Ovary (tissue), 9 donors: ENCODE results near the gene TMEM9. TPM values are rescaled to one million over a fixed set of nuclear protein-coding genes. Genes with fewer than 3 reads are reported as not detected.
A peak's percentile ranks its signal among the peaks of the same experiment; 100 is the strongest.

Experiments used
- DNase-seq, 5 donors: peaks; one replicate each; pipeline ENCODE4 v3.0.0-alpha.2; 2019 to 2020
- H3K27ac ChIP-seq, 2 donors: fragments of 200-600 bp; one replicate each; pipeline versions ENCODE4 v1.5.1 to v1.8.0; 2019 to 2022
- H3K27me3 ChIP-seq: fragments of 200-600 bp; one replicate; pipeline ENCODE4 v1.8.0; 2022
- H3K36me3 ChIP-seq: fragments of 200-600 bp; sonication (generic); one replicate; pipeline ENCODE4 v1.5.1; 2019
- H3K4me1 ChIP-seq: one replicate; pipeline ENCODE4 v1.8.1; 2013; ENCODE audit warnings: mild to moderate bottlenecking, moderate library complexity; ENCODE audit not compliant: insufficient read depth
- H3K4me3 ChIP-seq: fragments of 200-600 bp; sonication (generic); one replicate; pipeline ENCODE4 v1.5.1; 2017
- H3K9me3 ChIP-seq, 2 donors: fragments of 200-600 bp in 1 of 2; sonication (generic) in 1 of 2; one replicate each; pipeline versions ENCODE4 v1.5.1 to v1.8.1; 2013 to 2019; ENCODE audit warnings: mild to moderate bottlenecking in 1 of 2, moderate library complexity in 1 of 2
- CTCF ChIP-seq, 3 donors: fragments of 450-650 bp in 2 of 3; fragments of 200-600 bp in 1 of 3; IDR thresholded peaks; one replicate each; pipeline versions ENCODE4 v1.5.1 to v1.8.0; 2016 to 2022; ENCODE audit warnings: antibody characterized with exemption in 3 of 3, mild to moderate bottlenecking in 1 of 3
- EP300 ChIP-seq: sonication (generic); formaldehyde crosslinking; IDR thresholded peaks from one replicate; pipeline ENCODE4 v1.6.1; 2017; ENCODE audit warnings: antibody characterized with exemption
- POLR2A ChIP-seq: fragments of 450-650 bp; IDR thresholded peaks from one replicate; pipeline ENCODE4 v1.6.1; 2017; ENCODE audit warnings: antibody characterized with exemption, mild to moderate bottlenecking, moderate library complexity
- WGBS, 3 donors: extraction: QIAGEN DNeasy Blood & Tissue Kit in 1 of 3; methylation state at CpG; one replicate each; pipeline versions ENCODE4 v1.1.5 to v1.1.7; 2013 to 2017; 5-methylcytosine and 5-hydroxymethylcytosine counted together
- intact Hi-C, 4 donors: fragments of 100-400 bp; cut with DNase I; formaldehyde crosslinking; loops; one replicate each; pipeline versions ENCODE4 v1.11.0 to v1.15.1; 2022 to 2023
- polyA plus RNA-seq, 2 donors: library from polyadenylated mRNA; stranded (reverse); fragments of 200-250 nt in 1 of 2; fragments of 350-450 nt in 1 of 2; fragmentation: Illumina TruSeq in 1 of 2; extraction: RNeasy Lipid Tissue Mini Kit (QIAGEN cat#74804) in 1 of 2; gene quantifications; one replicate each; pipeline ENCODE4 v1.2.3, GENCODE V29; 2013 to 2014
- total RNA-seq, 7 donors: library from RNA; depleted of rRNA in 2 of 7; stranded (reverse); fragments of >200 nt in 2 of 7; fragmentation: NEBNext Ultra II Directional in 3 of 7; extraction: Animal tissue kit (Norgen Biotek cat#: 25700) in 3 of 7; gene quantifications; one replicate each; pipeline versions ENCODE4 v1.1.0 to v1.2.4, GENCODE V29; 2016 to 2023
- donor health status: DM: no; HTN: no; CAD: no; lungs with moderate emphysema.
- donor health status: DM: no; HTN: no; CAD: no.
- donor health status: Bipolar disorder and iron deficiency.
- donor health status: DM: yes; HTN: yes; CAD: no.
- donor health status: DM: no; HTN: no; CAD: no.
- donor health status: DM: yes; HTN: yes; CAD: no.

TMEM9 gene
- total and polyA plus RNA-seq, 9 donors: 49.5 to 114 (median 88.8) TPM

DNA sequence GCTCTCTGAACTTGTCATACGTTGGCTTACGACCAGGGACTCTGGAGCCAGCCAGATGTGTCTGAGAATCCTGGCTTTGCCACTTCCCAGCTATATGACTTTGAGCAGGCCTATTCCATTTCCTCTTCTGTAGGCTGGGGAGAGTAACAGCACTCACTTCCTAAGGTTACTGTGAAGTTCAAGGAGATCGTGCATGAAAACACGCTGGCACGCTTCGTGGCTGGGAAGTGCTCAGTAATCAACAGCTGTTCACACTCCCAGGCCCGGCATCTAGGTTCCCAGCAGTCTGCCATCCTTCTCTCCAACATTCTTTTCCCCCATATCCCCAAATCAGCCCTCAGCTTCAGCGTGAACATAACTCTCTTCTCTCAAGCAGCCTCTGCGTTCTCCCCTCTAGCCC, 29.3 kb downstream of the TMEM9 start:
- no peaks in the 10 kb centered on the region for H3K27me3 ChIP-seq
- intact Hi-C loops: no loop called here
- H3K4me3 ChIP-seq: no peak overlapping the region
- H3K36me3 ChIP-seq: no peaks in the 10 kb centered on the region
- H3K27ac ChIP-seq: peak overlapping the region in 1 of 2 donors; percentile 45
- 18 to 33% (median 31%) methylated on average over 9 of the region's 9 CpGs for WGBS, 3 donors
- peaks cover 8% of the 10 kb centered on the region for H3K4me1 ChIP-seq
- DNase-seq: peak; percentile 44 to 80 (median 63)
- H3K9me3 ChIP-seq: no peaks in the 10 kb centered on the region
- TF ChIP-seq CTCF (IDR thresholded peaks at IDR 0.05): no peak
- no peak for TF ChIP-seq POLR2A
- TF ChIP-seq EP300: no peak

DNA sequence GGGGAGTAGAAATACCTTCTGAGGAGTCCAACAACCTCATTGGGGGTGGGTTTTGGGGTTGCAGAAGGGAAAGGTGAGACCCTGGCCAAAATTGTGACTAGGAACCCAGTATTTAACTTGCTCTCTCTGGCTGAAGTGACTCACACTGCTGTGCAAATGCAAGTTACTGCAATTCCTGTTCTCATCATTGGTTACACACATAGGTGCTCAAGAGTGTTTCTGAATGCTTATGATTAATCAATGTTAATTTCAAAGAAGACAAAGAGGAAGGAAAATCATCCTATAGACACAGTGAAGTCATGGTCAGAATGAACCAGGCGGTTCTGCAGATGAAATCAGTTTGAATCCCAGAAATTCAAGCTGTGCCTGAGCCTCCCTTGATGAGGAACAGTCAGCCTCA, 30.4 kb downstream of the TMEM9 start:
- Histone ChIP-seq H3K4me1 (peaks cover 8% of the 10 kb centered on the region), H3K27me3 (no peaks in the 10 kb centered on the region), H3K9me3 (no peaks in the 10 kb centered on the region), H3K4me3 (no peak overlapping the region), H3K27ac (no peak overlapping the region), H3K36me3 (no peaks in the 10 kb centered on the region)
- intact Hi-C loops: no loop called here
- TF ChIP-seq POLR2A (no peak), CTCF (IDR thresholded peaks at IDR 0.05) (no peak), EP300 (no peak)
- 94 to 98% (median 95%) methylated on average over 1 of the region's 1 CpG for WGBS, 3 donors
- DNase-seq: no peak

DNA sequence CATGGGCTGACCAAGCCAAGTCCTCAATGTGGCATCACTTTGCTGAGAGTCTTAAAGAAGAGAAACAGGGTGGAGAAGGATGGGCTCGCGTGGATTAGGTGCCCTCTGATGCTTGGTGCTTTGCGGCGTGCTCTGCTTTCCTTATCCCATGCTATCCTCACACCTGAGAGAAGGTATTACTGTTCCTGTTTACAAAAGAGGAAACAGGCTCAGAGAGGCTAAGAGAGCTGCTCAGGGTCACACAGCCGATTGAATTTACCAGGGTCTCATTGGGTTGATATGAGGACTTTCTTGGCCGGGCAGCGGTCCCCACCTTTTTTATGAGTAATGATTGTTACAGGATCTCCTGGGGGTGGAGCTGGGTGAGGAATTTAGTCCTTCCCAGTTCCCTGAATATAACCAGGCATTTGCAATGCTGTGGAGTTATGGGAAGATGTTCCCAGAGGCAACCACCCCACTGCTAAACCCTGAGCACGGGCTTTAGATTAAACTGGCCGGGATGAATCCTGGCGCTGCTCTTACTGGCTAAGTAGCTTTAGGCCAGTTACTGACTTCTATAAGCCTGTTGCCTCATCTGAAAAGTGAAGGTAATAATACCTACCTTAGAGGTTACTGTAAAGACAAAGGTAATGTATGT, 31.8 kb downstream of the TMEM9 start:
- Histone ChIP-seq H3K36me3 (no peaks in the 10 kb centered on the region), H3K27me3 (no peaks in the 10 kb centered on the region), H3K4me1 (peaks cover 8% of the 10 kb centered on the region), H3K27ac (no peak overlapping the region), H3K9me3 (no peaks in the 10 kb centered on the region), H3K4me3 (no peak overlapping the region)
- intact Hi-C loops: no loop called here
- TF ChIP-seq POLR2A (no peak), CTCF (IDR thresholded peaks at IDR 0.05) (no peak), EP300 (no peak)
- 86 to 93% (median 90%) methylated on average over 10 of the region's 10 CpGs for whole genome bisulfite sequencing, 3 donors
- no peak for DNase-seq

DNA sequence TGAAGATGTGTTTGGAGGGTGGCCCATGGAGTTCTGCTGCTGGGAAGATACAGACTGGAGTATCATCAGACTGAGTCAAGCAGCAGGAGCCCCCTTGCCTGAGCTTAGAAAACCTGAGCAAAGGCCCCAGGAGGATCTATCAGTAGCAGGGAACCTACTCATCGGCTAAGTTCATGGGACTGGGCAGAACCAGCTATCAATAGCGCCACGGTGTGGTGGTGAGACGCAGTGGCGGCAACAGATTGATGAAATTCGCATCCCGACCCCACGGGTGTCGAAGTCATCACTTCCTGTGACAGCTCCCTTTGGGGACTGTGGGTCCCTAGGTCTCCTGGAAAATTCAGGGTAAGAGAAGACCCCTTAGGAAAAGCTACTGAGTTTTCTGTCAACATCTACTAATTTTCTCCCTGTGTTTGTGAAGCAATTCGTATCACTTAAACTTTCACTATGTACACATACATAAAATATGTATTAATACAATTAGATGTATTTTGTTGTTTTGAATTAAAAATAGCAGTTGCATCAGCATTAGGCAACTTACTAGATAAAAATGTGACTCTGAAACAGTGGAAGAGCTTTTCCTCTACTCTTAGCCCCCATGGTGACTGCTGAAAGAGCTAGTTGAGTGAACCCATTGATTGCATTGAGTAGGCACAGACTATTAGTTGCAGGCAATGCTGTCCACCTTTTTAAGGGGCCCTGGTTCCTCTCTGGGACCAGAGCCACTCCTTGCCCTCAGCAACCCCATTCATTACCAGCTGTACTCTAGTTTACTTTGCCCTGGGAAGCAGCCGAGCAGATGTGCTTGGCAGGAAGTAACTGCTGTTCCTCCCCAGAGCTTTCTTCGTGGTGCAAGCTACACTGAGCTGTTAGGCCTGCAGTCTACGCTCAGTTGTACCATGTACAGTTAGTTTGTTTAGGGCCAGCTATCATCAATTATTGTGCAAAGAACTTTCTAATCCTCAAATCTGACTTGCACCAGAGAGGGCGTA, 34.8 kb downstream of the TMEM9 start:
- no peak overlapping the region for H3K4me3 ChIP-seq
- no peaks in the 10 kb centered on the region for H3K4me1 ChIP-seq
- H3K36me3 ChIP-seq: no peaks in the 10 kb centered on the region
- intact Hi-C loops: loop anchor here in 1 of 4 donors (5.0 kb wide), 1 partner anchor 147 kb away; no protein-coding TSS in a partner anchor
- no peaks in the 10 kb centered on the region for H3K27me3 ChIP-seq
- H3K9me3 ChIP-seq: no peaks in the 10 kb centered on the region
- H3K27ac ChIP-seq: no peak overlapping the region
- no peak for DNase-seq
- WGBS, 3 donors: 43 to 54% (median 45%) methylated on average over 14 of the region's 14 CpGs
- TF ChIP-seq CTCF (IDR thresholded peaks at IDR 0.05) (no peak), POLR2A (no peak), EP300 (no peak)
